Effector memory CD4-positive, alpha-beta T cell (primary cell): Measurements from ENCODE around the gene IKZF3.
A peak's percentile ranks its signal among the peaks of the same experiment; 100 is the strongest.
"Not testable (repeated sequence)": the region's sequence is repeated elsewhere in the genome, so short reads cannot be mapped to it uniquely, and the experiment has no call there.

ENCODE experiments used
- DNase-seq, 3 donors: peaks; one replicate each; pipeline ENCODE4 v3.0.0-alpha.2; 2020
- H3K27ac ChIP-seq: 2 replicates; pipeline ENCODE4 v1.7.0; 2013; ENCODE audit warnings: mild to moderate bottlenecking, low read length, moderate library complexity; ENCODE audit not compliant: insufficient read depth, poor library complexity, severe bottlenecking
- H3K27me3 ChIP-seq: replicated peaks from 2 replicates; pipeline ENCODE4 v1.7.0; 2013; ENCODE audit warnings: mild to moderate bottlenecking, low read length; ENCODE audit not compliant: insufficient read depth, control insufficient read depth, poor library complexity, severe bottlenecking
- H3K36me3 ChIP-seq: 2 replicates; pipeline ENCODE4 v1.7.0; 2013; ENCODE audit warnings: mild to moderate bottlenecking, low read length, moderate library complexity; ENCODE audit not compliant: control insufficient read depth, insufficient read depth
- H3K4me1 ChIP-seq: 2 replicates; pipeline ENCODE4 v1.7.0; 2013; ENCODE audit warnings: low read length, mild to moderate bottlenecking; ENCODE audit not compliant: control insufficient read depth, insufficient read depth, poor library complexity, severe bottlenecking
- H3K4me3 ChIP-seq: 2 replicates; pipeline ENCODE4 v1.7.0; 2013; ENCODE audit warnings: low read length, low read depth, mild to moderate bottlenecking; ENCODE audit not compliant: insufficient read depth, poor library complexity, severe bottlenecking
- H3K9me3 ChIP-seq: 2 replicates; pipeline ENCODE4 v1.7.0; 2013; ENCODE audit warnings: mild to moderate bottlenecking, low read length, moderate library complexity; ENCODE audit not compliant: control insufficient read depth

IKZF3 gene

DNA sequence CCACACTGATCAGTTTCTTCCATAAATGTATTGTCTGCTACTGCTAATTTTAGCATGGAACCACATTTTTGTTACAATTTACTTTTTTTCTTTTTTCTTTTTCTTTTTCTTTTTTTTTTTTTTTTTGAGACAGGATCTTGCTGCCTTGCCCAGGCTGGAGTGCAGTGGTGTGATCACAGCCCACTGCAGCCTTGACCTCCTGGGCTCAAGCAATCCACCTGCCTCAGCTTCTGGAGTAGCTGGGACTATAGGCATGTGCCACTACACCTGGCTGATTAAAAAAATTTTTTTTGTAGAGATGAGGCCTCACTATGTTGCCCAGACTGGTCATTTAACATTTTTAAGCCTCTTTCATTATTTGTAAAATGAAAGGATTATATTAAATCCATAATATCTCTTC lies 23.0 kb upstream of the IKZF3 start:
- Histone ChIP-seq H3K27ac (no peak overlapping the region), H3K36me3 (no peaks in the 10 kb centered on the region), H3K4me3 (no peak overlapping the region), H3K4me1 (no peaks in the 10 kb centered on the region), H3K9me3 (no peaks in the 10 kb centered on the region), H3K27me3 (no peaks in the 10 kb centered on the region)
- no peak for DNase-seq

DNA sequence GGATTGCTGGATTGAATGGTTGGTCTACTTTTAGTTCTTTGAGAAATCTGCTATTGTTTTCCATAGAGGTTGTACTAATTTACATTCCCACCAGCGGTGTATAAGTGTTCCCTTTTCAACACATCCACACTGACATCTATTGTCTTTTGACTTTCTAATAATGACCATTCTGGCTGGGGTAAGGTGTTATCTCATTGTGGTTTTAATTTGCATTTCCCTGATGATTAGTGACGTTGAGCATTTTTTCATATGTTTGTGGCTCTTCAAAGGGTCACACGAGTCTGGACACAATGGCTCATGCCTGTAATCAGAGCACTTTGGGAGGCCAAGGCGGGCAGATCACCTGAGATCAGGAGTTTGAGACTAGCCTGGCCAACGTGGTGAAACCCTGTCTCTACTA lies 22.0 kb upstream of the IKZF3 start:
- not testable (repeated sequence) for H3K4me3 ChIP-seq, H3K27ac ChIP-seq, H3K36me3 ChIP-seq, DNase-seq, H3K4me1 ChIP-seq, H3K27me3 ChIP-seq, H3K9me3 ChIP-seq

DNA sequence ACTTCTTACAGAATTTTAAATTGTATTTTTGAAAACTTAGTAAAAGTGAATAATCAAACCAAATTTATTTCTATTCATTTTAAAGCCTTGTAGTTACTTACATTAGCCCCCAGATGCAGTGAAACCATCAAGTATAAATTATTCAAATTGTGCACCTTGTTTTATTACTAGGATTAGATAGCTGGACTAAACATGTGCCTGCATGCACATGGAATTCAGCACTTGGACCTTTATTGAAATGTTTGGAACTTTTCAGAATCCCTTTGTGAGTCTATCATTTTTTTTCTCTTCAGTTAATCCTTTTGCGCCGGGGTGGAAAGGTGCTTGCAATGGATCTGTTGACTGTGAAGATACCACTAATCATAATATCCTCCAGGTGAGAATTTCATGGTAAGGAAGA lies 8.6 kb upstream of the IKZF3 start:
- Histone ChIP-seq H3K27ac (no peak overlapping the region), H3K27me3 (no peaks in the 10 kb centered on the region), H3K4me1 (no peaks in the 10 kb centered on the region), H3K4me3 (no peak overlapping the region), H3K9me3 (no peaks in the 10 kb centered on the region), H3K36me3 (no peaks in the 10 kb centered on the region)
- DNase-seq = no peak

DNA sequence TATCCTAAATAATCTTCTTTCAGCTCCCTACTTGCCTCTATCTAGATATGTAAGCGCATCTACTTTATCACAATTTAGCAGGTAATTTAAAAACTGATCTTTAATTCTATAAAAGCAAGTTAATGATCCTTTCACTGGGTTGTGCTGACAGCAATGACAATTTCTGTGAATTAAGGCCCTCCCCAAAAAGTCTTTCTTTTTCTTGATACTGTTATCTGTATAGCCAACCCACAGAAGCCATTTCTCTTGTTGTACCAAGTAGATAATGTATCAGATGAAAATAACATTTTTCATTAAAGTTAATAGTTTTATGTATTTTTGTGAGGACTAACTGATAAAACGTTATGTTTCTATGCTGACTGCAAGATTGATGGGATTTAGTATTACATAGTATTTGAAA lies 7.7 kb upstream of the IKZF3 start:
- H3K9me3 ChIP-seq = no peaks in the 10 kb centered on the region
- no peak overlapping the region for H3K4me3 ChIP-seq
- peaks cover 5% of the 10 kb centered on the region for H3K4me1 ChIP-seq
- no peaks in the 10 kb centered on the region for H3K27me3 ChIP-seq
- H3K27ac ChIP-seq = no peak overlapping the region
- no peaks in the 10 kb centered on the region for H3K36me3 ChIP-seq
- DNase-seq = no peak

DNA sequence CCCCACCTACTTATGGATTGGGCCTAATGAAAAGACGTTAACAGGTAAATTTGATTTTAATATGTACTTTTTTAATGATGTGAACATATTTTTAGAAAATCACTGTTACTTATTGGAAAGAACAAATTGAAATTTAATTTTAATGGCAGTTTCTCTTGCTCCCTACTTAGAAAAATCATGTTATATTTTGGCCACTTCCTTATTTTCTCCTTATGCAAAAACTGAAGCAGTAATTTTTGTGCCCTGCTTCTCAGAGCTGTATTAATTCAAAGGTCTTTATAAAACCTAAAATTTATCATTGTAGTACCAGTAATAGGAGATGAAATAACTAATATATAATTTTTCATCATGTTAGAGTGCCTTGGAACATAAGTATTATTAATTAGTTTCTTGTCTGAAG lies 6.7 kb upstream of the IKZF3 start:
- Histone ChIP-seq H3K9me3 (no peaks in the 10 kb centered on the region), H3K27me3 (no peaks in the 10 kb centered on the region), H3K4me1 (peaks cover 11% of the 10 kb centered on the region), H3K4me3 (no peak overlapping the region), H3K36me3 (no peaks in the 10 kb centered on the region), H3K27ac (no peak overlapping the region)
- no peak for DNase-seq

DNA sequence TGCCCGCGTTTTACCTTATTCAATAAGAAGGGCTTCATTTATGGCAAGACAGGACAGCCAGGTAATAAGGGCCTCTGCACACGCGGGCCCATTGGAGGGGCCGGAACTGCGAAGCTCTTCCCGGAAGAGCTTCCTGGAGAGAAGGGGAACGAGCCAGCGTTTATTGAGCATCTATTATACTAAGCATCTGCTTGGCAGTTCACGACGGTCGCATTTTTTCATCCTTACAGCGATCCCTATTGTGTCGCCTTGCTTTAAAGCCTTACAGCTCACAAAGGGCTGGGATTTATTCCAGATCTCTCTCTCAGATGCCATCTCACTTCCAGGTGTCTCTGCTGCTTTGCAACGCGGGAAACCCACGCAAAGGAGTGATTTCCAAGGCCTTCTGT lies 4.4 kb upstream of the IKZF3 start:
- Histone ChIP-seq H3K36me3 (no peaks in the 10 kb centered on the region), H3K27ac (peak overlapping the region; percentile 83), H3K9me3 (no peaks in the 10 kb centered on the region), H3K4me3 (peak overlapping the region; percentile 23), H3K4me1 (peaks cover 11% of the 10 kb centered on the region), H3K27me3 (no peaks in the 10 kb centered on the region)
- DNase-seq = no peak

DNA sequence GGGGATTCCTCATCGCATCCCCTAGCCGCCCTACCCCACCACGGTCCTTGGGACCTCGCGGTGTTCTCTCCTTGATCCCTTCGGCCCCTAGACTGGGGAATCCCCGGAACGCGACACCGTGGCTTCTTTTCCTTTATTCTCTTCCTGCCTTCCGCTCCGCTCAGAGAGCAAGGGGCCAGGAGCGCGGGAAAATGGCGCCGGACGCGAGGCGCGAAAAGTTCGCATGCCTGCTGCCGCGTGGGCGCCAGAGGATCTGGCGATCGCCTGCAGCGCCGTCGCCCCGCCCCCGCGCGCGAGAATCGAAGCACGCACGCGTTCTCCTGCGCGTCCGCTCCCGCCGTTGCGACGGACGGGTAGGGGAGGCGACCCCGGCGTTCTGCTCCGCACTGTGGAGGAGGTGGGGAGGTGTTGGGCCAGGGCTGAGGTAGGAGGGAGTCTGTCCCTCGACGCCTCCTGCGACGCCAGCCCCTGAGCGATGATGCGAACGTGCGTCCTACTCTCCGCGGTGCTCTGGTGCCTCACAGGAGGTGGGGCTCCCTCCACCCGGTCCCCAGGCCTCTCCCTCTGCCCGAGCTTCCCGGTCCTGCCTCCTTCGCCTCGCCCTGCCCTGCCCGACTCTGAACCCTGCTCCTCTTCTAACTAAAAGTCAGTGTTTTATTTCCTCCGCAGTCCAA lies 3.9 kb upstream of the IKZF3 start, which contains the start of gene ZPBP2:
Gene ZPBP2 (plus strand): TSS at position 323 of the 674 bp plus-strand sequence. CDS start 153 bp downstream, at position 476.
- peak within 1 kb of the TSS; percentile 23 for H3K4me3 ChIP-seq
- H3K36me3 ChIP-seq = no peaks in the 10 kb centered on the region
- H3K9me3 ChIP-seq = no peaks in the 10 kb centered on the region
- peak in 1 of 3 donors; percentile 64 for DNase-seq
- peak within 1 kb of the TSS; percentile 83 for H3K27ac ChIP-seq
- no peaks in the 10 kb centered on the region for H3K27me3 ChIP-seq
- H3K4me1 ChIP-seq = peaks cover 11% of the 10 kb centered on the region

DNA sequence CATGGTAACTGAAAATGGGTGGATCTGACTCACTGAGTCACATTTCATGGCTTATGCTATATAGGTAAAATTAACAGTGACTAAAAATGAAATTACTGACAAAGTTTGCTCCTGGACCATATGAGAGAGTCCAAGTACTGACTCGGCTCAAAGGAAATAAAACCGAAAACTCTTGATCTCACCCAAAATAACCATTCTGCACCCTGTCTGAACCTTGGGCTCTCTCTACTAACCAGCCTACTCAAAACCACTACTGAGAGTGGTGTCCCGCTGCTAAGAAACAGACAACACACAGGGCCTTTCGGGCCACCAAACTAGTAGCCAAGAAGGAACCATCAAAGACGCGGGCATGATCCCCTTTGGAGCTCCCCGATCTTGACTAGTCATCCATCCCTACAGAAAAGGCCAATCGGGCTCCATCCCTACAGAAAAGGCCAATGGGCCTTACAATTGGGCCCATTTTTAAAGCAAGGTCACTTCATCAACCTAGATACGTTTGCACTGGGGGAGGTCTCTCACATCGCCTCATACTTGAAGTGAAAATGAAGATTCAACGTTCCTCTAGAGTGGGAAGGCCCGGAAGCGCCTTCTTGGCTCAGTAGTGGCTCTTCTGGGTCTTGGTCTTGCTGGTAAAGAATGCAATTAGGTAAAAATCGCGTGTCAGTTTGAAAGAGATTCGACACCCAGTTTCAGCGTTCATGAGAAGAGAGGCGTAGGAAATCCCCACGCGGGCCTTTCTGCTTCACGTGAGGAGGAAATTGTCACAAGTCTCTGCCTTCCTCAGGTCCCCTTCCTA lies 3.2 kb upstream of the IKZF3 start:
- H3K36me3 ChIP-seq = no peaks in the 10 kb centered on the region
- peak overlapping the region; percentile 23 for H3K4me3 ChIP-seq
- no peaks in the 10 kb centered on the region for H3K27me3 ChIP-seq
- peak overlapping the region; percentile 83 for H3K27ac ChIP-seq
- H3K4me1 ChIP-seq = peaks cover 11% of the 10 kb centered on the region
- H3K9me3 ChIP-seq = no peaks in the 10 kb centered on the region
- DNase-seq = peak in 2 of 3 donors; percentile 58 to 64

DNA sequence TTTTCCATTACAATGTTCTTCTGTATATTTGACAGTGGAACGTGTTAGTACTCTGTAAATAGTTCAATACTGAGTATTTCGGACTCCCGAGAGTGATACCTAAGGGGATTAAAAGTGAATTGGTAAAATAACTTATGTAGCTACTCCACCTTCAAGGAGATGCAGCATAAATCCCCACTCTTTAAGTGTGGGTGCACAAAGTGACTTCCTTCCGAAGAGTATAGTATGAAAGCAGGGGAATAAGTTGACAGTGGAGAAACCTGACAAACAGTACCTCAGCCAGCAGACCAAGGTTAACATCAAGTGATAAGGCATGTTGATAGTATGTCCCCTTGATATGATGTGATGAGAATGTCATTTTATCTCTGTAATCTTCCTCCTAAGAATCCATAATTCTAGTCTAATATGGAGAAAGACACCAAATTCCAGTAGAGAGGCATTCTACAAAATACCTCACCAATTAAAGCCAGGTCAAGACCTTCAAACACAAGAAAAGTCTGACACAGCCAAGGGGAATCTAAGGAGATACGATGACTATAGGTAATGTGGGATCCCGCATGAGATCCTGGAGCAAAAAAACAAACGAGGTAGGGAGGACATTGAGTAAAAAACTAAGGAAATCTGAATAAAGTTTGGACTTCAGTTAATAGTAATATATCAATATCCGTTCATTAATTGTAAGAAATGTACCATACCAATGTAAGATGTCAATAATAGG lies 2.1 kb upstream of the IKZF3 start:
- H3K4me1 ChIP-seq = peaks cover 16% of the 10 kb centered on the region
- peak overlapping the region; percentile 83 for H3K27ac ChIP-seq
- H3K27me3 ChIP-seq = no peaks in the 10 kb centered on the region
- no peaks in the 10 kb centered on the region for H3K36me3 ChIP-seq
- DNase-seq = no peak
- peak overlapping the region; percentile 13 for H3K4me3 ChIP-seq
- H3K9me3 ChIP-seq = no peaks in the 10 kb centered on the region
